NCI-H774 (cell line): ENCODE measurements around the gene AMHR2.

ENCODE experiments used
- DNase-seq: peaks from one replicate; lab custom pipeline; 2025; lab: John Stamatoyannopoulos, UW

Gene AMHR2

GRCh38 chr12:53453953-53454640, 30.4 kb downstream of the AMHR2 start:
- no peak for DNase-seq

- no peak for DNase-seq
Measured at GRCh38 chr12:53454707-53455106, 31.1 kb downstream of the AMHR2 start.

DNA sequence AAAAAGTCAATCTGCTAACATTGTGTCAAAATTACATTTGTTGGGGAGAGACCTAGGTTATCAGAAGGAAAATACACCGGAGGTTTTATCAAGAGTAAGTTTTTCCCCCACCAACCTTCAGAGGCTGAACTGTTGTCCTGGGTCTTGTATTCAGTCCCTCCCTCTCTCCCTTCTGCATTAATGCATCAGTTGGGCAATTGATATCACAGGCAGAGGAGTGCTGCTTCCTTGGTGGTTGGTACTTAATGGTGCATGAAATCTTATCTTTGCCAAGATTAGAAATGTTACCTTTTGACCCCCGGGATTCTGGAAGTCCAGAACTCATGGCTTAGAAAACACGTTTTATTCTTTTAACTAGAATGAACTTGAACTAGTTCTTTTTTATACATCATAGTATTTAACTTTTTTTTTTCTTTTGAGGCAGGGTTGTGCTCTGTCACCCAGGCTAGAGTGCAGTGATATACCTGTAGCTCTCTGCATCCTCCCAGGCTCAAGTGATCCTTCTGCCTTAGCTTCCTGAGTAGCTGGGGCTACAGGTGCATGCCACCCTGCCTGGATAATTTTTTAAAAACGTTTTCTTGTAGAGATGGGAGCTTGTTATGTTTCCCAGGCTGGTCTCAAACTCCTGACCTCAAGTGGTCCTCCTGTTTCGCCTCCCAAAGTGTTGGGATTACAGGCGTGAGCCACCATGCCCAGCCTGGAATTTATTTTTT, 33.2 kb downstream of the AMHR2 start:
- no peak for DNase-seq

- no peak for DNase-seq
Measured at GRCh38 chr12:53459097-53459496, 35.4 kb downstream of the AMHR2 start.

- DNase-seq, result no peak
Measured at GRCh38 chr12:53461059-53461458, 37.4 kb downstream of the AMHR2 start.

DNA sequence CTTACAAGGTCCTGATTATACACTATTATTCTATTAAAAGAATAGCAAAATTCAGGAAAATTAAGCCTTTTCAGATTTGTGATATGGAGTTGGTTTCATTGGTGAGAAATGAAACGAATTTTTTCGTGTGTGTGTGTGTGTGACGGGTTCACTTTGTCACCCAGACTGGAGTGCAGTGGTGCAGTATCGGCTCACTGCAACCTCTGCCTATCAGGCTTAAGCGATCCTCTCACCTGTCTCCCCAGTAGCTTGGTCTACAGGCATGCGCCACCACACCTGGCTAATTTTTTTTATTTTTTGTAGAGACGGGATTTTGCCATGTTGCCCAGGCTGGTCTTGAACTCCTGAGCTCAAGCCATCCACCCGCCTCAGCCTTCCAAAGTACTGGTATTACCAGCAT, 37.9 kb downstream of the AMHR2 start:
- no peak for DNase-seq

GRCh38 chr12:53462935-53463334, 39.3 kb downstream of the AMHR2 start:
- DNase-seq, result no peak

GRCh38 chr12:53463802-53464560, 40.3 kb downstream of the AMHR2 start:
- DNase-seq, result no peak

- DNase-seq, result no peak
Measured at GRCh38 chr12:53464685-53465418, 41.2 kb downstream of the AMHR2 start.

DNA sequence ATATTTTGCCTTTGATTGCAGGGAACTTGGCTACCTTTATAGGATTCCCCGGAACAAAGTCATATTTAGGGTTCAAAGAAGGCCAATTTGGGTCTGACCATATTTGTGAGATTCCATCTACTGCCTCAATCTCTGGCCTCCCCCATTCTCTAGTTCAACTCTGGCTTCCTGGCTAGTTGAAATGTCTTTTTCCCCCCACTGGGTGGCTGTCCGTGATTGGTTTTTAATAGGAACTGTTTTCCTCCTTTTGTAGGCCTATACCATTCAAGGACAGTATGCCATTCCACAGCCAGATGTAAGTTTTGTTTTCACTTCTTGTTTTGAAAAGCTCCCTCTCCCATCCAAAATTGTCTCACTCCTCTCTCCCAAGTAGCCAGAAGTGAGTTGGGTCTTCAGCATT, 42.0 kb downstream of the AMHR2 start:
- DNase-seq, result no peak

DNA sequence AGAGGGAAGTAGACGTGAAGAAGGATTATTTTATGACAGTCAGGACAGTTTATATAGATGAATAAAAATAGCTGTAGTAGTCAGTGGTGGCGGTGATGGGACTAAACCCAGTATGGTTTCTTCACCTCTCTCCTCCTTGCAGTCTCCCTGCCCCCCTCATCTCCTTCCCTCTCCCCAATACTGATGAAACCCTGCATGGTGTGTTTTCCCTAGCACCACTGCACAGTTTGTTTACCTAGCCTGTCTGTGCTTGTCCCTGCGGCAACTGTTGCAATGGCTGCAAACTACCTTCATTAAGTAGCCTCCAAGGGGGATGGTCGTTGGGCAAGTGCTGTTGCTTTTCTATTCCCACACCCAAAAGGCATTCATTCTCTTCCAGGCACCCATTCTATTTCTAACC, 43.0 kb downstream of the AMHR2 start:
- DNase-seq, result no peak

DNA sequence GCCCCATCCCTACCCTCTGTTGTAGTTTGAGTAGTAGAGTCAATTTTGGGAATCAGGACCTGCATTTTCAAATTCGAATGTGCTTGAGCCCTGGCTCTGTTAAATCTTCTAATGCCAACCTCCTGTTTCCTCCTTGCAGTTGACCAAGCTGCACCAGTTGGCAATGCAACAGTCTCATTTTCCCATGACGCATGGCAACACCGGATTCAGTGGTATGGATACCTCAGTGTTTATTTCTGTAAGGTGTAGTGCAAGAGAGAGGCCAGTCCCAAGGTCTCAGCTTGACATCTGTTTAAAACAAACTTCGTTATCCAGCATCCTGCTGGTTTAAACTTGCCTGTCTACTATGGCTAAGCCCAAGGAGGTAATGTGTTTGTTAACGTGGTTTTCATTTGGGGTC, 43.4 kb downstream of the AMHR2 start:
- no peak for DNase-seq

DNA sequence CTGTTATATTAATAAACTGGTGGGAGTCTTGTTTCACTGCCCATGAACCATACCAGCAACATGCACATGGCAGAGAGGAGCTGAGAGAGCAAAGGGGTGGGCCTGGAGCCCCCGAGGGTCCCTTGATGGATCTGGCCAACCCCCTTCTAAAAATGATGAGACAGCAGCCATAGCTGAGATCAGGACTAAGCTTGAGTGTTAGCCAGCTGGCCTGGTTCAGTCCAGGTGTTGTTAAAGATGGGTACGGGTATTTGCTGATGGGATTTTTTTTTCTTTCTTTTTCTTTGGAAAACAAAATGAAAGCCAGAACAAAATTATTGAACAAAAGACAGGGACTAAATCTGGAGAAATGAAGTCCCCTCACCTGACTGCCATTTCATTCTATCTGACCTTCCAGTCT, 44.2 kb downstream of the AMHR2 start:
- no peak for DNase-seq

GRCh38 chr12:53468282-53468681, 44.6 kb downstream of the AMHR2 start:
- no peak for DNase-seq

- no peak for DNase-seq
Measured at GRCh38 chr12:53472056-53472582, 48.5 kb downstream of the AMHR2 start.

DNA sequence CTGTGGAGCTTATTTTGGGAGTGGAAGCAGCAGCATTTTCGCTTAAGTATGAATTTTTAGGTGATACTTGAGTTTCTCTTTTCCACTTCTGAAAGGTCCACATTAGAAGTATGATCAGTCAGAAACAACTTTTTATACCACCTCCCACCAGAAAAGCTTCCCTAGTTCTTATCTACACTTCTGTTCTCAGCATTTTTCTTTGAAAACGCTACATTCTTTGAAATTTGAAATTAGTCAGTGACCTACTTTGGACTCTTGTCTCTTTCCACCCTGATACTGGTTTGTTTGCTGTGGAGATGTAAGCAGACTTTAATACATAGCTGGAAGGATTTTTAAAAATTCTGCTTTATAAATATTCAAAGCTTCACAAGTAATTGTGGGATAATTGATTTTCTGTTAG, 50.4 kb downstream of the AMHR2 start:
- DNase-seq, result no peak

- DNase-seq, result no peak
Measured at GRCh38 chr12:53474819-53475218, 51.2 kb downstream of the AMHR2 start.

DNA sequence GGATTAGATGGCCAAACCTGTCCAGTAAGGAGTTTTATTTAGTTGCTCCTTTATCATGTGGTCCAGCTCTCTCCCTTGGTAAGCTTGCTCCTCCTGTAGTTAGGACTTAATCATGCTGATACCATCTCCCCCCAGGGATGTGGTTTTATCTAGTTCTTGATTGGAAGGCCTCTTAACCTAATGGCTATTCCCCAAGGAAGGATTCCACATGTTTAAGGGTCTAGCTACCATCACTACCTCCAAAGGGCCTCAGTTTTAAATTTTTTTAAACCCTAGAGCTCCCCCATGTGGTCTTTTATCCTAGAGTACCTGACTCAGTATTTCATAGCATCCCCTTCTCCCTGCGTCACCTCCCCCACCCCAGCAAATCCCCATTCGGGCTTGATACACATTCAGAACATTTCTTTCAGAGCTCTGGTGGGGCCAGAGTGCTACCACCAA, 53.1 kb downstream of the AMHR2 start:
- DNase-seq, result no peak

DNA sequence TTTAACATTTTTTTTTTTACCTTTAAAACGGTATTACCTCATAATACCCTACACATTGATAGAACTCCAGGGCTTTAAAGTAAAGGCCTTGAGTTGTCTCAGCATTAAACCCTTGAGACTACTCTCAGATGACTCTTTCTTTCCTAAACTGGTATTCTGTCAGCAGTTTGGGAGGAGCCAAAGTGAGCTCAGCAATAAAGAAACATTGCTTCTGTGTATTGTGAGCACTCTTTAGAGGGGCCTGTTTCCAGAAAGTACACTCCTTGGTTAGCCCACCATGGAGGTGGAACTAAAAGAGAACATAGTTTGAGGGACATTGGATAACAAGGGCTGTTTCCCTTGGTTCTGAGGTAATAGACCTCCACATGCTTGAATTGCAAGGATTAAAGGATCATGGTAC, 55.2 kb downstream of the AMHR2 start:
- no peak for DNase-seq

DNA sequence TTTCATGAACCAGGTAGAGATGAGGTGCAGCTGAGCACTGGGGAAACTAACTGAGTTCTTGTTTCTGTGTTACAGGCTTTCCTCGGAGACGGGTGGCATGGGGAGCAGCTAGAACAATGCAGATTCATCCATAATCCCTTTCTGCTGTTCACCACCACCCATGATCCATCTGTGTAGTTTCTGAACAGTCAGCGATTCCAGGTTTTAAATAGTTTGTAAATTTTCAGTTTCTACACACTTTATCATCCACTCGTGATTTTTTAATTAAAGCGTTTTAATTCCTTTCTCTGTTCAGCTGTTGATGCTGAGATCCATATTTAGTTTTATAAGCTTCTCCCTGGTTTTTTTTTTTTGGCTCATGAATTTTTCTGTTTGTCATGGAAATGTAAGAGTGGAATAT, 55.7 kb downstream of the AMHR2 start:
- no peak for DNase-seq

GRCh38 chr12:53480491-53481442, 57.1 kb downstream of the AMHR2 start:
- no peak for DNase-seq
